ENCODE measurements around the gene CRYGB.
A peak's percentile ranks its signal among the peaks of the same experiment; 100 is the strongest.
"Not testable (repeated sequence)": the region's sequence is repeated elsewhere in the genome, so short reads cannot be mapped to it uniquely, and the experiment has no call there.

CRYGB gene

GRCh38 chr2:208147759-208148158 is 1.8 kb upstream of the CRYGB start:
- no peak for TF ChIP-seq FOXA1 (IDR thresholded peaks at IDR 0.05)
- no peak for TF ChIP-seq ZNF384 (IDR thresholded peaks at IDR 0.05)
- no peak for TF ChIP-seq FOXM1 (IDR thresholded peaks at IDR 0.05; ENCODE audit: borderline replicate concordance)
- TF ChIP-seq ELF4 (IDR thresholded peaks at IDR 0.05): no peak
- no peak for DNase-seq (ENCODE audit: extremely low spot score)
- CTCF ChIA-PET: interaction anchor here (0.6 to 1.4 kb wide), 4 partner anchors 27 to 46 kb away, joined by 3 to 8 read pairs (median 4); no protein-coding TSS in a partner anchor
- POLR2A ChIA-PET: no interaction called here

GRCh38 chr2:208147008-208147407 is 1.1 kb upstream of the CRYGB start:
- TF ChIP-seq CTBP1 (IDR thresholded peaks at IDR 0.05; ENCODE audit: borderline replicate concordance): no peak
- ChIA-PET CTCF (interaction anchor here (0.7 to 1.4 kb wide), 3 partner anchors 37 to 107 kb away, joined by 4 to 8 read pairs (median 6); no protein-coding TSS in a partner anchor), POLR2A (no interaction called here)
- DNase-seq (ENCODE audit: extremely low spot score): no peak

GRCh38 chr2:208142925-208143799 is 2.8 kb downstream of the CRYGB start:
- CTCF ChIA-PET: interaction anchor here (0.9 to 1.9 kb wide), 2 partner anchors 8 to 32 kb away, joined by 3 to 14 read pairs; no protein-coding TSS in a partner anchor
- DNase-seq (ENCODE audit: extremely low spot score): no peak

GRCh38 chr2:208142240-208142924 is 3.6 kb downstream of the CRYGB start:
- TF ChIP-seq NFRKB (IDR thresholded peaks at IDR 0.05) (no peak), ZNF384 (IDR thresholded peaks at IDR 0.05) (no peak), PKNOX1 (IDR thresholded peaks at IDR 0.05) (no peak), SUZ12 (IDR thresholded peaks at IDR 0.05) (no peak), L3MBTL2 (conservative IDR thresholded peaks at IDR 0.05) (no peak), ELF4 (IDR thresholded peaks at IDR 0.05) (no peak), TARDBP (IDR thresholded peaks at IDR 0.05) (no peak), FOXA1 (IDR thresholded peaks at IDR 0.05) (no peak), FOXK2 (IDR thresholded peaks at IDR 0.05) (no peak), LEF1 (IDR thresholded peaks at IDR 0.05; ENCODE audit: borderline replicate concordance) (no peak), ARNT (IDR thresholded peaks at IDR 0.05) (no peak)
- ChIA-PET CTCF (interaction anchor here (0.9 to 1.9 kb wide), 2 partner anchors 7 to 33 kb away, joined by 3 to 14 read pairs; no protein-coding TSS in a partner anchor), POLR2A (interaction anchor here (1.0 to 1.2 kb wide), 2 partner anchors 17 to 112 kb away, joined by 3 read pairs; no protein-coding TSS in a partner anchor)
- DNase-seq (ENCODE audit: extremely low spot score): no peak

More at GRCh38 chr2:208142925-208143799, 2.8 kb downstream of the CRYGB start:
- TF ChIP-seq FOXM1 (IDR thresholded peaks at IDR 0.05; ENCODE audit: borderline replicate concordance) (no peak), SP1 (IDR thresholded peaks at IDR 0.05) (no peak), PKNOX1 (IDR thresholded peaks at IDR 0.05) (peak; percentile 81), CTBP1 (IDR thresholded peaks at IDR 0.05; ENCODE audit: borderline replicate concordance) (no peak), NFRKB (IDR thresholded peaks at IDR 0.05) (no peak), HDGF (IDR thresholded peaks at IDR 0.05; ENCODE audit: borderline replicate concordance) (no peak)
- POLR2A ChIA-PET: interaction anchor here (1.0 to 1.2 kb wide), 2 partner anchors 18 to 111 kb away, joined by 3 read pairs; no protein-coding TSS in a partner anchor

- no peak for DNase-seq (ENCODE audit: extremely low spot score)
- TF ChIP-seq FOXA1 (IDR thresholded peaks at IDR 0.05) (no peak), ZNF384 (IDR thresholded peaks at IDR 0.05) (no peak), ARNT (IDR thresholded peaks at IDR 0.05) (no peak), LEF1 (IDR thresholded peaks at IDR 0.05; ENCODE audit: borderline replicate concordance) (no peak), PKNOX1 (IDR thresholded peaks at IDR 0.05) (no peak), SP1 (IDR thresholded peaks at IDR 0.05) (no peak), ELF4 (IDR thresholded peaks at IDR 0.05) (no peak), HDGF (IDR thresholded peaks at IDR 0.05; ENCODE audit: borderline replicate concordance) (no peak), NFRKB (IDR thresholded peaks at IDR 0.05) (no peak), TARDBP (IDR thresholded peaks at IDR 0.05) (no peak), BHLHE40 (IDR thresholded peaks at IDR 0.05; ENCODE audit: borderline replicate concordance) (no peak), FOXK2 (IDR thresholded peaks at IDR 0.05) (no peak), FOXM1 (IDR thresholded peaks at IDR 0.05; ENCODE audit: borderline replicate concordance) (no peak), L3MBTL2 (conservative IDR thresholded peaks at IDR 0.05) (no peak), CTBP1 (IDR thresholded peaks at IDR 0.05; ENCODE audit: borderline replicate concordance) (no peak), SUZ12 (IDR thresholded peaks at IDR 0.05) (no peak)
- POLR2A ChIA-PET: no interaction called here
- CTCF ChIA-PET: interaction anchor here (0.7 kb wide), 1 partner anchor 28 kb away, joined by 4 read pairs; no protein-coding TSS in a partner anchor
Measured at GRCh38 chr2:208139447-208139846, 6.5 kb downstream of the CRYGB start.

GRCh38 chr2:208138334-208138733 is 7.6 kb downstream of the CRYGB start:
- CTCF ChIA-PET; DNase-seq (ENCODE audit: extremely low spot score); POLR2A ChIA-PET: not testable (repeated sequence)

Measured in HEK293T (cell line).